A673 (cell line): ENCODE data around the gene SRRD.

Experiments used
- CTCF ChIP-seq: fragments of 300-800, 200-600 bp; sonication (generic); conservative IDR thresholded peaks from 2 replicates; pipeline ENCODE4 v1.5.1; 2017; ENCODE audit warnings: low read depth, mild to moderate bottlenecking, antibody characterized with exemption, low read length, moderate library complexity, mixed read lengths
- EZH2 ChIP-seq: fragments of 200-600 bp; sonication (generic); IDR thresholded peaks from 2 replicates; pipeline ENCODE4 v1.6.1; 2017; ENCODE audit warnings: borderline replicate concordance, low read depth, mild to moderate bottlenecking, mixed read lengths, antibody characterized with exemption, low read length; ENCODE audit not compliant: poor library complexity, severe bottlenecking

- TF ChIP-seq CTCF (no peak), EZH2 (no peak)
Observed at GRCh38 chr22:26460202-26460601, 23.5 kb upstream of the SRRD start.
